Tibial artery (tissue), 4 donors: ENCODE data around the gene MGAT5B.

Experiments
- DNase-seq, 2 donors: peaks; one replicate each; pipeline ENCODE4 v3.0.0-alpha.2; 2019
- H3K27ac ChIP-seq, 2 donors: fragments of 200-600 bp; sonication (generic) in 1 of 2; 1 replicate in 1 of 2; 2 replicates in 1 of 2; pipeline ENCODE4 v1.5.1; 2018 to 2019; ENCODE audit warnings: mild to moderate bottlenecking in 1 of 2
- H3K27me3 ChIP-seq, 2 donors: fragments of 200-600 bp; sonication (generic) in 1 of 2; one replicate each; pipeline versions ENCODE4 v1.5.1 to v1.6.0; 2016 to 2019
- H3K36me3 ChIP-seq, 3 donors: fragments of 200-600 bp; sonication (generic) in 2 of 3; one replicate each; pipeline ENCODE4 v1.5.1; 2016 to 2019; ENCODE audit warnings: mild to moderate bottlenecking in 2 of 3
- H3K4me1 ChIP-seq, 4 donors: fragments of 200-600 bp; sonication (generic) in 2 of 4; 1 replicate in 3 of 4; 2 replicates in 1 of 4; pipeline ENCODE4 v1.5.1; 2016 to 2019
- H3K4me3 ChIP-seq, 2 donors: fragments of 200-600 bp; sonication (generic) in 1 of 2; 1 replicate in 1 of 2; 2 replicates in 1 of 2; pipeline ENCODE4 v1.5.1; 2018 to 2019; ENCODE audit warnings: mild to moderate bottlenecking in 2 of 2
- H3K9me3 ChIP-seq, 3 donors: fragments of 200-600 bp; sonication (generic) in 1 of 3; one replicate each; pipeline ENCODE4 v1.5.1; 2016 to 2019
- CTCF ChIP-seq, 2 experiments: fragments of 200-600 bp in 1 of 2; fragments of 450-650 bp in 1 of 2; IDR thresholded peaks; one replicate each; pipeline ENCODE4 v1.5.1; 2017 to 2019; ENCODE audit warnings: antibody characterized with exemption in 2 of 2, mild to moderate bottlenecking in 1 of 2, moderate library complexity in 1 of 2
- intact Hi-C: fragments of 100-400 bp; cut with DNase I; formaldehyde crosslinking; loops from one replicate; pipeline ENCODE4 v1.15.0; 2023; ENCODE audit warnings: low total_unique reads

The MGAT5B gene

GRCh38 chr17:76868669-76869495 lies 678 bp downstream of the MGAT5B start:
- DNase-seq, result no peak

GRCh38 chr17:76869496-76870376 lies 1.5 kb downstream of the MGAT5B start:
- Histone ChIP-seq H3K36me3 (no peaks in the 10 kb centered on the region), H3K27me3 (peaks cover 6 to 84% of the 10 kb centered on the region in 2 donors)

More at GRCh38 chr17:76868669-76869495, 678 bp downstream of the MGAT5B start:
- Histone ChIP-seq H3K36me3 (no peaks in the 10 kb centered on the region), H3K4me1 (peaks cover 0 to 26% (median 20%) of the 10 kb centered on the region in 4 donors), H3K9me3 (no peaks in the 10 kb centered on the region), H3K4me3 (peak overlapping the region; percentile 32 to 34), H3K27me3 (peaks cover 6 to 85% of the 10 kb centered on the region in 2 donors), H3K27ac (no peak overlapping the region)
- intact Hi-C loops, result loop anchor here (5.0 kb wide), 1 partner anchor 188 kb away; no protein-coding TSS in a partner anchor
- TF ChIP-seq CTCF (IDR thresholded peaks at IDR 0.05), result no peak

GRCh38 chr17:76870377-76870714 lies 2.1 kb downstream of the MGAT5B start:
- no peak overlapping the region for H3K4me3 ChIP-seq
- no peak for TF ChIP-seq CTCF (IDR thresholded peaks at IDR 0.05)
- no peaks in the 10 kb centered on the region for H3K9me3 ChIP-seq
- H3K27ac ChIP-seq, result no peak overlapping the region
- intact Hi-C loops, result loop anchor here (10.0 kb wide), 1 partner anchor 374 kb away; no protein-coding TSS in a partner anchor
- DNase-seq, result no peak
- H3K4me1 ChIP-seq, result peaks cover 0 to 26% (median 20%) of the 10 kb centered on the region in 4 donors
- peaks cover 6 to 80% of the 10 kb centered on the region in 2 donors for H3K27me3 ChIP-seq
- H3K36me3 ChIP-seq, result no peaks in the 10 kb centered on the region

More at GRCh38 chr17:76869496-76870376, 1.5 kb downstream of the MGAT5B start:
- Histone ChIP-seq H3K9me3 (no peaks in the 10 kb centered on the region), H3K4me3 (peak overlapping the region in 1 of 2 donors; percentile 2), H3K4me1 (peaks cover 0 to 26% (median 20%) of the 10 kb centered on the region in 4 donors), H3K27ac (no peak overlapping the region)
- TF ChIP-seq CTCF (IDR thresholded peaks at IDR 0.05), result no peak
- DNase-seq, result no peak
- intact Hi-C loops, result loop anchor here (5.0 to 10.0 kb wide), 2 partner anchors 188 to 375 kb away; no protein-coding TSS in a partner anchor

- Histone ChIP-seq H3K27me3 (peaks cover 6 to 68% of the 10 kb centered on the region in 2 donors), H3K27ac (no peak overlapping the region)
- intact Hi-C loops, result loop anchor here (10.0 kb wide), 1 partner anchor 373 kb away; no protein-coding TSS in a partner anchor
Measured at GRCh38 chr17:76871668-76872067, 3.5 kb downstream of the MGAT5B start.

More at GRCh38 chr17:76871668-76872067, 3.5 kb downstream of the MGAT5B start:
- H3K36me3 ChIP-seq, result no peaks in the 10 kb centered on the region
- no peak for TF ChIP-seq CTCF (IDR thresholded peaks at IDR 0.05)
- no peaks in the 10 kb centered on the region for H3K9me3 ChIP-seq
- H3K4me1 ChIP-seq, result peaks cover 0 to 26% (median 20%) of the 10 kb centered on the region in 4 donors
- no peak overlapping the region for H3K4me3 ChIP-seq
- DNase-seq, result no peak
